Measurements from ENCODE around the gene TFAP2A.

TFAP2A gene

GRCh38 chr6:10391299-10391630 is 23.6 kb downstream of the TFAP2A start:
- no peaks in the 10 kb centered on the region for H3K9me3 ChIP-seq (ENCODE audit: control insufficient read depth in 2 of 2, low read length in 2 of 2)
- peaks cover 73 to 77% of the 10 kb centered on the region in 2 donors for H3K27me3 ChIP-seq (ENCODE audit: control insufficient read depth in 2 of 2, insufficient read depth in 2 of 2, low read length in 2 of 2)

GRCh38 chr6:10390495-10391298 is 24.2 kb downstream of the TFAP2A start:
- no peaks in the 10 kb centered on the region for H3K36me3 ChIP-seq (ENCODE audit: control insufficient read depth in 2 of 2, insufficient read depth in 2 of 2, low read length in 2 of 2)
- peaks cover 77 to 78% of the 10 kb centered on the region in 2 donors for H3K27me3 ChIP-seq (ENCODE audit: control insufficient read depth in 2 of 2, insufficient read depth in 2 of 2, low read length in 2 of 2)
- H3K4me1 ChIP-seq (ENCODE audit: control insufficient read depth in 2 of 2, insufficient read depth in 2 of 2, low read length in 2 of 2), result no peaks in the 10 kb centered on the region
- H3K27ac ChIP-seq (ENCODE audit: low read depth in 2 of 2, low read length in 2 of 2), result no peak overlapping the region
- no peak overlapping the region for H3K4me3 ChIP-seq (ENCODE audit: low read length in 2 of 2)
- H3K9ac ChIP-seq (ENCODE audit: low read depth in 1 of 2, low read length in 2 of 2), result no peak overlapping the region
- H3K9me3 ChIP-seq (ENCODE audit: control insufficient read depth in 2 of 2, low read length in 2 of 2), result no peaks in the 10 kb centered on the region

More at GRCh38 chr6:10391299-10391630, 23.6 kb downstream of the TFAP2A start:
- H3K9ac ChIP-seq (ENCODE audit: low read depth in 1 of 2, low read length in 2 of 2), result no peak overlapping the region
- H3K36me3 ChIP-seq (ENCODE audit: control insufficient read depth in 2 of 2, insufficient read depth in 2 of 2, low read length in 2 of 2), result no peaks in the 10 kb centered on the region
- H3K4me1 ChIP-seq (ENCODE audit: control insufficient read depth in 2 of 2, insufficient read depth in 2 of 2, low read length in 2 of 2), result no peaks in the 10 kb centered on the region
- H3K4me3 ChIP-seq (ENCODE audit: low read length in 2 of 2), result no peak overlapping the region
- no peak overlapping the region for H3K27ac ChIP-seq (ENCODE audit: low read depth in 2 of 2, low read length in 2 of 2)

DNA sequence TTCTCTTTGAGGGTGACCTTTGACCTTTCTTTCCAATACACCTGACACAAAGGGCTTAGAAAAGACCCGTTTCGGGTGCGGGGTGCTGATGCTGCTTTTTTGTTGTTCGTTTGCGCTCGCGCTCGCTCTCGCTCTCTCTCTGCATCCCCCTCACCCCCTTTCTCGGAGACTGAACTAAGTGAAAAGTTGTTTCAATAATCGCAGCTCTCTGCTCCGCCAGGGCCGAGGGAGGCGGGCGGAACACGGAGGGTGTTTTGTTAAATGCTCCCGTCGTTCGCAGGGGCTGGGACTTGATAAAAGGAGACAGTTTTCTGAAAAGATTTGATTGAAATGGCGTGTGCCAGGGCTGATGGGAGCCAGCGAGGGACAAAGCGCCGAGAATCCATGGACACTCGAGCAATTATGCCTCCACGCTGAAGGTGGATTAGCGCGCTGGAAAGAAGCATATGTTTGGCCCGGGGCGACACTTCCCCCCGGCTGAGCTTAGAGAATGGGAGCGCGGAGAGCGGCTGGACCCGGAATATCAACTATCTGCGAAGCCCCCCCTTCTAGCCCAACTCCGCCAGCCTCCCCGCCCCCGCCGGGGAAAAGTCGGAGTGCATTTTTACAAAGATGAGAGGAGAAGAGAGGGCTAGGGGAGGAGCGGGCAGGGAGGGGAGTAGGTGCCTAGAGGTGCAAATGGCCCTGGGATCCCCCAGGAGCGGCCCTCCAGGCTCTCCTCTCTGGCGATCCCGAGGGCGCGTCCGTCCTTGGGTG is 25.0 kb downstream of the TFAP2A start:
- no peak overlapping the region for H3K9ac ChIP-seq (ENCODE audit: low read depth in 1 of 2, low read length in 2 of 2)
- H3K27ac ChIP-seq (ENCODE audit: low read depth in 2 of 2, low read length in 2 of 2), result no peak overlapping the region
- H3K4me1 ChIP-seq (ENCODE audit: control insufficient read depth in 2 of 2, insufficient read depth in 2 of 2, low read length in 2 of 2), result no peaks in the 10 kb centered on the region
- H3K27me3 ChIP-seq (ENCODE audit: control insufficient read depth in 2 of 2, insufficient read depth in 2 of 2, low read length in 2 of 2), result peaks cover 77 to 78% of the 10 kb centered on the region in 2 donors
- no peaks in the 10 kb centered on the region for H3K9me3 ChIP-seq (ENCODE audit: control insufficient read depth in 2 of 2, low read length in 2 of 2)
- H3K36me3 ChIP-seq (ENCODE audit: control insufficient read depth in 2 of 2, insufficient read depth in 2 of 2, low read length in 2 of 2), result no peaks in the 10 kb centered on the region
- no peak overlapping the region for H3K4me3 ChIP-seq (ENCODE audit: low read length in 2 of 2)

GRCh38 chr6:10386756-10387654 is 27.9 kb downstream of the TFAP2A start:
- Histone ChIP-seq H3K4me3 (ENCODE audit: low read length in 2 of 2) (no peak overlapping the region), H3K4me1 (ENCODE audit: control insufficient read depth in 2 of 2, insufficient read depth in 2 of 2, low read length in 2 of 2) (peaks cover 0 to 2% of the 10 kb centered on the region in 2 donors), H3K9me3 (ENCODE audit: control insufficient read depth in 2 of 2, low read length in 2 of 2) (no peaks in the 10 kb centered on the region), H3K27ac (ENCODE audit: low read depth in 2 of 2, low read length in 2 of 2) (no peak overlapping the region), H3K9ac (ENCODE audit: low read depth in 1 of 2, low read length in 2 of 2) (no peak overlapping the region), H3K27me3 (ENCODE audit: control insufficient read depth in 2 of 2, insufficient read depth in 2 of 2, low read length in 2 of 2) (peaks cover 81 to 87% of the 10 kb centered on the region in 2 donors), H3K36me3 (ENCODE audit: control insufficient read depth in 2 of 2, insufficient read depth in 2 of 2, low read length in 2 of 2) (no peaks in the 10 kb centered on the region)

GRCh38 chr6:10386220-10386619 is 28.7 kb downstream of the TFAP2A start:
- no peak overlapping the region for H3K9ac ChIP-seq (ENCODE audit: low read depth in 1 of 2, low read length in 2 of 2)
- peaks cover 83 to 92% of the 10 kb centered on the region in 2 donors for H3K27me3 ChIP-seq (ENCODE audit: control insufficient read depth in 2 of 2, insufficient read depth in 2 of 2, low read length in 2 of 2)
- peaks cover 0 to 2% of the 10 kb centered on the region in 2 donors for H3K4me1 ChIP-seq (ENCODE audit: control insufficient read depth in 2 of 2, insufficient read depth in 2 of 2, low read length in 2 of 2)
- H3K36me3 ChIP-seq (ENCODE audit: control insufficient read depth in 2 of 2, insufficient read depth in 2 of 2, low read length in 2 of 2), result no peaks in the 10 kb centered on the region
- H3K9me3 ChIP-seq (ENCODE audit: control insufficient read depth in 2 of 2, low read length in 2 of 2), result no peaks in the 10 kb centered on the region
- H3K4me3 ChIP-seq (ENCODE audit: low read length in 2 of 2), result no peak overlapping the region
- H3K27ac ChIP-seq (ENCODE audit: low read depth in 2 of 2, low read length in 2 of 2), result no peak overlapping the region

GRCh38 chr6:10385524-10386132 is 29.2 kb downstream of the TFAP2A start:
- Histone ChIP-seq H3K27ac (ENCODE audit: low read depth in 2 of 2, low read length in 2 of 2) (no peak overlapping the region), H3K27me3 (ENCODE audit: control insufficient read depth in 2 of 2, insufficient read depth in 2 of 2, low read length in 2 of 2) (peaks cover 80 to 94% of the 10 kb centered on the region in 2 donors), H3K4me1 (ENCODE audit: control insufficient read depth in 2 of 2, insufficient read depth in 2 of 2, low read length in 2 of 2) (peaks cover 0 to 2% of the 10 kb centered on the region in 2 donors), H3K36me3 (ENCODE audit: control insufficient read depth in 2 of 2, insufficient read depth in 2 of 2, low read length in 2 of 2) (no peaks in the 10 kb centered on the region), H3K4me3 (ENCODE audit: low read length in 2 of 2) (no peak overlapping the region), H3K9me3 (ENCODE audit: control insufficient read depth in 2 of 2, low read length in 2 of 2) (no peaks in the 10 kb centered on the region), H3K9ac (ENCODE audit: low read depth in 1 of 2, low read length in 2 of 2) (no peak overlapping the region)

GRCh38 chr6:10384610-10385523 is 30.0 kb downstream of the TFAP2A start:
- Histone ChIP-seq H3K27ac (ENCODE audit: low read depth in 2 of 2, low read length in 2 of 2) (no peak overlapping the region), H3K9me3 (ENCODE audit: control insufficient read depth in 2 of 2, low read length in 2 of 2) (no peaks in the 10 kb centered on the region), H3K4me3 (ENCODE audit: low read length in 2 of 2) (no peak overlapping the region), H3K27me3 (ENCODE audit: control insufficient read depth in 2 of 2, insufficient read depth in 2 of 2, low read length in 2 of 2) (peaks cover 77 to 89% of the 10 kb centered on the region in 2 donors), H3K36me3 (ENCODE audit: control insufficient read depth in 2 of 2, insufficient read depth in 2 of 2, low read length in 2 of 2) (no peaks in the 10 kb centered on the region), H3K4me1 (ENCODE audit: control insufficient read depth in 2 of 2, insufficient read depth in 2 of 2, low read length in 2 of 2) (peaks cover 0 to 2% of the 10 kb centered on the region in 2 donors), H3K9ac (ENCODE audit: low read depth in 1 of 2, low read length in 2 of 2) (no peak overlapping the region)

DNA sequence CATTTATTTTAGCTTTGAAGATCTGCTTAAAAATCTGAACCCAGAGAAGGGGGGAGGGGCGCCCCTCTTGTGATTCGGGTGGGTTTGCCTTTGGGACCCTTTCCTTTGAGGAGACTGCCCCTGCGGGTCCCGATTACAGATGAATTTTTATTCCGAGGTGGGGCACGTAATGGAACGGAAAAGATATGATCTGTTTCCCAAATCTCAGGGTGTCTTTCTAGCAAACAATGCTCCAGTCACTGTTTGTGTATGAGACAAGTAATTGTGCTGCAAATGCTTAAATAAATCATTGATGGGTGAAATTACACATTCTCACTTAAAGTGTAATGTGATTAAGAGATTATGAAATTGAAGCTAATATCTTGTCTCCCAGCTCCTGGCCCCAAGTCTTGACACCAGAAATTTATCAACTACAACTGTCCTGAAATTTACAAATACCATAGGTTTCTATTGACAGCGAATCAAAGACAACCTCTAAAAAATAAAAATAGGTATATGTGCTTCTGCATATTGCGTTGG is 30.7 kb downstream of the TFAP2A start:
- no peaks in the 10 kb centered on the region for H3K36me3 ChIP-seq (ENCODE audit: control insufficient read depth in 2 of 2, insufficient read depth in 2 of 2, low read length in 2 of 2)
- no peak overlapping the region for H3K4me3 ChIP-seq (ENCODE audit: low read length in 2 of 2)
- H3K9ac ChIP-seq (ENCODE audit: low read depth in 1 of 2, low read length in 2 of 2), result no peak overlapping the region
- H3K27me3 ChIP-seq (ENCODE audit: control insufficient read depth in 2 of 2, insufficient read depth in 2 of 2, low read length in 2 of 2), result peaks cover 77 to 82% of the 10 kb centered on the region in 2 donors
- peaks cover 0 to 2% of the 10 kb centered on the region in 2 donors for H3K4me1 ChIP-seq (ENCODE audit: control insufficient read depth in 2 of 2, insufficient read depth in 2 of 2, low read length in 2 of 2)
- no peaks in the 10 kb centered on the region for H3K9me3 ChIP-seq (ENCODE audit: control insufficient read depth in 2 of 2, low read length in 2 of 2)
- no peak overlapping the region for H3K27ac ChIP-seq (ENCODE audit: low read depth in 2 of 2, low read length in 2 of 2)
